HG02759 (cell line): ENCODE results near the gene RNF214.
"Not testable (repeated sequence)": the region's sequence is repeated elsewhere in the genome, so short reads cannot be mapped to it uniquely, and the experiment has no call there.

Source experiments
- ATAC-seq: cut with Tn5 transposase; IDR thresholded peaks from one replicate; pipeline ENCODE4 v1.9.1; 2021; ENCODE audit warnings: mild to moderate bottlenecking, moderate library complexity; ENCODE audit not compliant: unreplicated experiment

RNF214 gene

GRCh38 chr11:117313091-117313490, 80.6 kb downstream of the RNF214 start:
- no peak for ATAC-seq

DNA sequence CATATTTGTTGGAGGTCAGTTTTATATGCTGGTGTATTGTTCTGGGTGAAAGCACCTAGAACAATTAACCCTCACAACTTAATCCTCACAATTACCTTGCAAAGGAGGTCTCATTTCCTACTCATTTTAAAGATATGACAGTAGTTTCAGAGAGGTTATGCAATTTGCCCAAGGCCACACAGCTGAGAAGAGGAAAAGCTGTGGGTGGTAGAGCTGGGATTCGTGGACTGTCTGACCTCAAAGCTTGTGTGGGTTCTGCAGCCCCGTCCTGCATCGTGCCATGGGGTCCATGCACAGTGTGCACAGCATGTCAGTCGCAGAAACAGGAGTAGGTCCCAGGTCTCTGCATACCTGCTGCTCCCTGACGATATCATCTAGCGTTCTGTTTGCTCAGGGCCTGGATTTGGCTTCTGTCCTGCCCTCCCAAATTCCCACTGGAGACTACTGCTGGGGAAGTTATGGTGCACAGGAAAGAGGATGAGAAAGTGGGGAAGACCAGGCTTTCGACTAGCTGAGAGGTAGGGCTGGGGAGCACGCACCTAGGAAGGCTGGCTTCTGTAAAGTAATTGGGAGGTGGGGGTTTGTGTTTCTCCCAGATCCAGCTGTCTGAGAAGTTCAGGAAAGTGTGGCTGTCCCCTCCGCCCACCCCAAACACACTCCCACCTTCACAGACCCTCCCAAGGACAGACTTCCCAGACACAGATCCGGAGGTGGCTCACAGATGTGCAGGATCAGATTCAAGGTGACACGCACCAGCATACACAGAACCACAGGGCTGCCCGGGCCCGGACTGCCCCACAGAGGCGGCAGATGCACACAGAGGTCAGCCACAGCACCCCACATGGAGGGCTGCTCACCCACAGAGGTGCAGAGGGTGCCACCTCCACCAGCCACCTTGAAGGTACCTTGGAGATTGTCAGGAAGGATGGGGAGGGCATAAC, 81.6 kb downstream of the RNF214 start:
- ATAC-seq, result no peak

DNA sequence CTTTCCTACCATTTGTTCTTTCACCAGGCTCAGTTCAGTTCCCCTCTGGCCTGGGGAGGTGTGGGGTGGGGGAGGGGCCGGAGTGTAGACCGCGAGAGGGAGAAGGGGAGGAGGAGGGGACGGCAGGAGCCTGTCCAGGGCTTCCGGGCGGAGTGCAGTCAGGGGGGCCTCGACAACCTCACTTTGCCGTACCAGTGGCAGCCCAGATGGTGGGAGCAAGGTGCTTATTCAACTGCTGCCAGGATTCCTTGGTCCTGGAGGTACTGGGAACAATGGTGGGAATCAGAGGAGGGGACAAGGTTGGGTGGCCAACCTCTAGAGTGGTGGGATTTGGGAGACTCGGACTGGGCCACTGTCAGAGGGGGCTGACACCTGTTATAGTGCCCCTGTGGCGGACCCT, 82.4 kb downstream of the RNF214 start:
- no peak for ATAC-seq

DNA sequence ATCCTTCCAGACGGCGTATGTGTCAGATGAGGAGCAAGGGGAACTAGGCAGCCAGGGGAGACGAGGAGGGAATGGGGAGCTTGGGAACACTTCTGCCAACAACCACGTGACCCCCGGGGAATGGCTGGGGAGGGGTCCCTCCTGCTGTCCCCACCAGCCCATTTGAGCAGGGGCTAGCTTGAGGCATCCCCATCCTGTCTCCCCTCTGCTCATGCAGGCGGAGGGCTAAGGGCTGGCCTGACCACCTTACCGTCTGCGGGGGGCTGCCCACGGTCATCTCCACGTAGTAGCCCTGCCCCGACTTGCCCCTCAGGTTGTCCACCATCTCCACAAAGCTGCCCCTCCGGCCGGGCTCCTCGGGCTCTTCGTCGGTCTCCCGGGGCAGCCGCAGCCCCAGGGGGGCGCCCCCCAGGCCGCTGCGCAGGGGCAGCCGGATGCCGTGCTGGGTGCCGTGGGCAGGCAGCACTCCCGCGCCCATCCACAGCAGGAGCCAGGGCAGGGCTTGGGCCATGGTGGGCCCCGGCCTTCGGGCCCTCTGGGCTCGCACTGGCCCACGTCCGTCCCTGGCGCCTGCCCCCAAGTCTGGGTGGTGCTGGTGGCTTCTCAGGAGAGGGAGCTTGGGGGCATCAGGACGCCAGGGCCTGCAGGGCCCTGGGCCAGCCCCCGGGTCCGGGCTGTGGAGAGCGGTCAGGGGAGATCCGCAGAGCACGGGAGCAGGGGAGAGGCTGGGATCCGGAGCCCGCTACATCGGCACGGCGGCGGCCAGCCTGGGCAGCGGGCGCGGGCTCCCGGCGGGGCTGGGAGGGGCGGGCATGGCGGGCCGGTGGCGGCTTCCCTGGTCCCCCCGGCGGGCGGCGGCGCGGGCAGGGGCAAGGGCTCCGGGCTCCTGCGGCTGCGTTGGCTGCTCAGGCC, 83.1 kb downstream of the RNF214 start:
- ATAC-seq, result no peak

DNA sequence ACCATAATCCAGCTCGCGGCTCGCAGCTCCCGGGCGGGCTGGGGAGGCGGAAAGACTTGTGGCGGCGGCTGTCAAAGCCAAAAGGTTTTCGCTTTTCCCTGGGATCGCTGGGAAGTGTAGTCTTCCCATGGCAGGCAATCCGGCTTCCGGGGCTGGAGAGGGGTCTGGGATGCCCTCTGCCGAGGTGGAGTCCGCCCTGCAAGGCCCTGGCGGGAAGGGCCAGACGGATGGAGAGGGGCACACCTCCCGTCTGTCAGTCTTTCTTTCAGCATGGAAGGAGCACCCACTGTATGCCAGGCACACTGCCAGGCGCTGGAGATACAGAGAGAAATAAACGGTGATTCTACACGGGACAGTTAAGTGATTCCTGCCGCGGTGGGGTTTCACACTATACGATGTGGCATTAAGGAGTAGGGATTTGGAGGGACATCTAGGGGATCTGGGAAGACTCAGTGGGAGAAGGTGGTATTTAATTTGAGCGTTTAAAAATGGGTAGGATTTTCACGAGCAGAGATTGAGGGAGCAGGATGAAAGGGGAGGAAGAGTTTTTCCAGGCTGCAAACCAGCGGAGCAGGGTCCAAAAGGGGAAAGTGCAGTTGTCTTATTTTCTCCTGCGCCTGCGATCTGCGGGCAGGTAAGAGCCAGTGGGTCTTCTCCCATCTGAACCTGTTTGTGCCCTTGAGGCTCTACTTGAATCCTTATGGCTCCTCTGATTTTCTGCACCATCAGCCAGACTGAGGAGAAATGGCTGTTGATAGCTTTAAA, 83.9 kb downstream of the RNF214 start, which contains the start of gene BACE1:
TSS of gene BACE1 (minus strand) at position 60 of the 765 bp plus-strand sequence. CDS start 461 bp downstream, outside the sequence.
- no peak for ATAC-seq

- no peak for ATAC-seq
Measured at GRCh38 chr11:117318738-117319137, 86.3 kb downstream of the RNF214 start.

DNA sequence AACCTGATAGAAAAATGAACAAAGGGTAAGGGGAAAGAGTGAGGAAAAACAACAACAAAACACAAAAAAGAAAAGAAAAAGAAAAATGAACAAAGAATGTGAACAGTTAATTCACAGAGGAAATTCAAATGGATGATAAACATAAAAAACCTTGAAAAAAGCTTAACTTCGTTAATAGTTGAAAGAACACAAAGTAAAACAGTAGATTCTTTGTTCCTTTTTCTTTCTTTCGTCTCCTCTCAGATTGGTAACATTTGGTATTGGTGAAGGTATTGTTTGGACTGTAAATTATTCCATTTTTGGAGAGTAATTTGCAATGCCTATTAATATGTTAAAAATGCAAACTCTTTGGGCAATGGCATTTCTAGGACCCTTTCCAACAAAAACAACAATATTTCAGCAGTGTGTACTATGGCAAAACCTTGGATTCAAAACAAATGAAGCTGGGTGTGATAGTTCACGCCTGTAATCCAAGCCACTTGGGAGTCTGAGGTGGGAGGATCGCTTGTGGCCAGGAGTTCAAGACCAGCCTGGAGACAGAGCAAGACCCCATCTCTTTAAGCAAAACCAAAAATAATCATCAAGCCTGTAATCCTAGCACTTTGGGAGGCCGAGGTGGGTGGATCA, 86.9 kb downstream of the RNF214 start:
- no peak for ATAC-seq

- ATAC-seq, result not testable (repeated sequence)
Measured at GRCh38 chr11:117327255-117327566, 94.7 kb downstream of the RNF214 start.

DNA sequence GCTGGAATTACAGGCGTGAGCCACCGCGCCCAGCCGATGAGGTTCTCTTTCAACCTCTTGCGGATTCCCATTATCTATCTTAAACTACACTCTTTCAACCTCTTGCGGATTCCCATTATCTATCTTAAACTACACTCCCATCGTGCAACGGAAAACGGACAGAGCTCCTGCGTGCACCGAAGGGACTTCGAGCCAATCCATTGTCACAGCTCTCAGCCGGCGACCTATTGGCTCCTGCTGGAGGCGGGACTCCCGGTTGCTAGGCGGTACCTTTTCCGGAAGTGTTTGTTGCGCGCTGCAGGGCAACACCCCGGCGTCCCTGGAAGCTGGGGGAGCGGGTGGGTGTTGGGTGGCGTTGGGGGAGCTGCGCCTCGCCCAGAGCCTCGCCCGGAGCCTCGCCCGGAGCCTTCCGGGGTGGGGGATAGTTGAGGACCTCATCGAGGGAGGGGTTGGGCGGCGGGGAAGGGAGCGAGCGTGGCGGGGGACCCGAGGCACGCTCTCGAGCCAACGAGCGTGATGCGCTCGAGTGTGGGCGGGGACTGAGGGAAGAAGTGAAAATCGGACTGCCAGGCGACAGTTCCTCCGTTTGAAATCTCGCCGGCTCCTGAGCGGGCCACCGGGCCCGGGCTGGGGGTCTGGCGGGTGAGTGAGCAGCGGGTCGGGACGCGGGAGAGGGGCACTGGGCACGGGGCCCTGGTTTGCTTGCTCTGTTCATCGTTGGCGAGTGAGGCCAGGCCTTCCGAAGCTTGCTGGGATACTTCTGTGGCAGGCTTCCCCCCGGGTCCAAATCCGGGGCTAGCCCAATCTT, 95.3 kb downstream of the RNF214 start, which contains the start of gene CEP164:
TSS of gene CEP164 (plus strand) at position 288 of the 808 bp plus-strand sequence. CDS start 10,733 bp downstream, outside the sequence.
- ATAC-seq, result peak; percentile 94

- ATAC-seq, result peak; percentile 20
Measured at GRCh38 chr11:117328375-117329010, 96.0 kb downstream of the RNF214 start.

- ATAC-seq, result no peak
Measured at GRCh38 chr11:117332843-117333242, 100.4 kb downstream of the RNF214 start.

GRCh38 chr11:117333917-117334316, 101.4 kb downstream of the RNF214 start:
- no peak for ATAC-seq

DNA sequence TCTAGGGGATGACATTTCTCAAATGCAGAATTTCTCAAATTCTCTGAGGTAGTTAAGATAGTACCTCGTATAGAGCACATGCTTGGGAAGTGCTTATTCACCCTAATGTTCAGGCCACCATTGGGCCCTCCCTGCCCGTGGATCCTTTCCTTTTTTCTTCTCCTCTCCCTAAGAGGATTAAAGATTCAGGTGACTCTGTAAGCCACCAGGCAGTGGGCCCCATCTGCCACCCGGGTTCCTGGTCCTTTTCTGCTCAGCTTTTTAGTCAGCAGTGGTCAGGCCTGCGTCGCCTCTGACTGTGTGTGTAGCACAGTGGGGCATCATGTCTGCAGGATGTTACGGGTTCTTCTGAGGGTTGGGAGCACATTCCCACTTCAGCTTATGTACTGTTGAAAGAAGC, 102.4 kb downstream of the RNF214 start:
- ATAC-seq, result no peak

GRCh38 chr11:117335399-117335798, 102.9 kb downstream of the RNF214 start:
- no peak for ATAC-seq
